ENCODE results near the gene ZNF48.

ZNF48 gene

DNA sequence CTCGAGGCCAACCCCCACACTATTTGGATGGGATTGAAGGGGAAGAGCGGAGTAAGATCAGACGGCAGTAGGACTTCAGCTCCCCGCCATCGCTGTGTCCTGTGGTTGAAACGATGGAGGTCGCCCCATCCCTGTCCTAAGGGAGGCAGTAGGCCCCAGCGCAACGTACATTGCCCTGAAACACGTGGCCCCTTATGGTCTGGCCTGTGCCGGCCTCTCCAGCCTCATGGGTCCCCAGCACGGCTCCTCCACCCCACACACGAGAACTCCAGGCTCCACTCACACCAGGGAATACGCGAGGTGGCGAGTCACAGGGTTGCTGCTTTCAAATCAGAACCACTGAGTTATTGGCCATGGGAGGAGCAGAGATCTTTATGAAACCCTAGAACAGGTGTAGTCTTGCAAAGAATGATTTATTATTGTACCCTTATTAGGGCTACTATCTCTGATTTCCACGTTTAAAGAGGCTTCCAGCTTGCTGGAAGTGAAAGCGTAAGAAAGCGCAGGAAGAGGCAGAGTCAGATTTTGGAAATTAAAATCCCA is 35.3 kb downstream of the ZNF48 start:
- no peak for DNase-seq (ENCODE audit: low read depth)
- H3K4me3 ChIP-seq (replicated peaks; ENCODE audit: low read depth, low read length), result peak overlapping the region; percentile 85
- TF ChIP-seq, protein P1, sequence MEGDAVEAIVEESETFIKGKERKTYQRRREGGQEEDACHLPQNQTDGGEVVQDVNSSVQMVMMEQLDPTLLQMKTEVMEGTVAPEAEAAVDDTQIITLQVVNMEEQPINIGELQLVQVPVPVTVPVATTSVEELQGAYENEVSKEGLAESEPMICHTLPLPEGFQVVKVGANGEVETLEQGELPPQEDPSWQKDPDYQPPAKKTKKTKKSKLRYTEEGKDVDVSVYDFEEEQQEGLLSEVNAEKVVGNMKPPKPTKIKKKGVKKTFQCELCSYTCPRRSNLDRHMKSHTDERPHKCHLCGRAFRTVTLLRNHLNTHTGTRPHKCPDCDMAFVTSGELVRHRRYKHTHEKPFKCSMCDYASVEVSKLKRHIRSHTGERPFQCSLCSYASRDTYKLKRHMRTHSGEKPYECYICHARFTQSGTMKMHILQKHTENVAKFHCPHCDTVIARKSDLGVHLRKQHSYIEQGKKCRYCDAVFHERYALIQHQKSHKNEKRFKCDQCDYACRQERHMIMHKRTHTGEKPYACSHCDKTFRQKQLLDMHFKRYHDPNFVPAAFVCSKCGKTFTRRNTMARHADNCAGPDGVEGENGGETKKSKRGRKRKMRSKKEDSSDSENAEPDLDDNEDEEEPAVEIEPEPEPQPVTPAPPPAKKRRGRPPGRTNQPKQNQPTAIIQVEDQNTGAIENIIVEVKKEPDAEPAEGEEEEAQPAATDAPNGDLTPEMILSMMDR (IDR thresholded peaks at IDR 0.05; ENCODE audit: low read length, missing control alignments), result no peak

DNA sequence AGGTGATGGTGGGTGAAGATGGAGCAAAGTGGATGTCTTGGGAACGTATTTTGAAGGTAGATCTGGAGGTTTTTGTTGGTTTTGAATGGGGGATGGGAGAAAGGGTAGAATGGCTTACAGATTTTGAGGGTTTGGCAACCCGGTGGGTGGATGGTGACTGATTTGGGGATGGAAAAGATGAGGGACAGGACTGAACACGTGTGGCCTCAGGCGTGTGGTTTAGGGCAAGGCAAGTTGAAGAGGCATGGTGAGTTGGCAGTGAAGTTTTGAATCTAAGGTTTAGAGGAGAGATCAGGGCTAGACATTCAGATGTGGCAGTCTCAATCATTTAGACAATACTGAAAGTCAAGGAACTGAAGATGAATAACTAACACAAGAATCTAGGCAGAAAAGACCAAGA is 39.6 kb downstream of the ZNF48 start:
- TF ChIP-seq, protein P1 (IDR thresholded peaks at IDR 0.05; ENCODE audit: low read length, missing control alignments), result no peak
- no peak overlapping the region for H3K4me3 ChIP-seq (replicated peaks; ENCODE audit: low read depth, low read length)
- DNase-seq (ENCODE audit: low read depth), result no peak

DNA sequence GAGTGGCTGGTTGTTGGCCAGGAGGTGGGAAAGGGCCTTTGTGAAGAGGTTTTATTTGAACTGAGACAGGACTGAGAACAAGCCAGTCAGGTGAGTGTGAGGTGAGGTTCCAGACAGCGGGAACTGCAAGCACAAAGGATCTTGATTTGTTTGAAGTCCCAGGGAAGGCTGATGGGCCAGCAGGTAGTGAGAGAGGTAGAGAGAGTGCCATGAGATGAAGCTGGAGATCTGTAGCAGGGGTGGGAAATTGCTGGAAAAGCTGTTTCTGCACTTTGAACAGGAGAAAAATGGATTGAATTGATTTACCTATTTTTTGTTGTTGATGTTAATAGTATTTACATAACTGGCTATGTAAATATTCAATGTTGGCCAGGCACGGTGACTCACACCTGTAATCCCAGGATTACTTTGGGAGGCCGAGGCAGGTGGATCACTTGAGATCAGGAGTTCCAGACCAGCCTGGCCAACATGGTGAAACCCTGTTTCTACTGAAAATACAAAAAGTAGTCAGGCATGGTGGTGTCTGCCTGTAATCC is 42.4 kb downstream of the ZNF48 start:
- H3K4me3 ChIP-seq (replicated peaks; ENCODE audit: low read depth, low read length), result no peak overlapping the region
- no peak for DNase-seq (ENCODE audit: low read depth)
- TF ChIP-seq, protein P1 (IDR thresholded peaks at IDR 0.05; ENCODE audit: low read length, missing control alignments), result no peak

DNA sequence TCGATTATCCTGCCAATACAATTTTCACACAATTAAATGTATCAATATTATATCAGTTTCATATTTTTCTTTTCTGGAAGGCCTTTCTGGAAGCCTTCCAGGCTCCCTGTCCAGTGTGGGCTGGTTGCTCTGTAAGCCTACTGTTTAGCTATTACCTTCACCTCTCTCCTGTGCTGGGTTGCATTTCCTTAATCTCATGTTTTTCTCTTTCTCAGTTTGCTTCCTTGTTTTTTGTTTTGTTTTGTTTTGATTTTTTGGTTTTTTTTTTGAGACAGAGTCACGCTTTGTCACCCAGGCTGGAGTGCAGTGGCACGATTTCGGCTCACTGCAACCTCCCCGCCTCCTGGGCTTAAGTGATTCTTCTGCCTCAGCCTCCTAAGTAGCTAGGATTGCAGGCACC is 43.6 kb downstream of the ZNF48 start:
- H3K4me3 ChIP-seq (replicated peaks; ENCODE audit: low read depth, low read length), result no peak overlapping the region
- DNase-seq (ENCODE audit: low read depth), result no peak
- TF ChIP-seq, protein P1 (IDR thresholded peaks at IDR 0.05; ENCODE audit: low read length, missing control alignments), result no peak

DNA sequence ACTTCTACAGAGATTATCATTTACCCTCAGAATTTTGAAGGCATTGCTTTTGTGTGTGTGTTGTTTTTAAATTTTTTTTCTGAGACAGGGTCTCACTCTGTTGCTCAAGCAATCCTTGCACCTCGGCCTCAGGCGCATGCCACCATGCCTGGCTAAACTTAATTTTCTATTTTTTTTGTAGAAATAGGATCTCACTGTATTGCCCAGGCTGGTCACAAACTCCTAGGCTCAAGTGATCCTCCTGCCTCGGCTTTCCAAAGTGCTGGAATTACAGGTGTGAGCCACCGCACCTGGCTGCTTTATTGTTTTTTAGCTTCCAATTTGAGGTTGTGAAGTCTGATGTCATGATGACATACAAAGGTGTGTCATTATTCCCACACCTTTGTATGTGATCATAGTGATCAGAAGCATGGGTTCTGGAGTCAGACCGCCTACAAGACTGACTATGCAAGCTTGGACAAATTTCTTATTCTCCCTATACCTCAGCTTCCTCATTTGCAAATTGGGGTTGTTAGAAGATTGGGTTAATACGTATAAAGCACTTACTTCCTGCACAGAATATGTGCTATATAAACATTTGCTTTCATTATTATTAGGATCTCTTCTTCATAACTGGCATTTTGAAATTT is 44.6 kb downstream of the ZNF48 start:
- TF ChIP-seq, protein P1 (IDR thresholded peaks at IDR 0.05; ENCODE audit: low read length, missing control alignments), result no peak
- no peak overlapping the region for H3K4me3 ChIP-seq (replicated peaks; ENCODE audit: low read depth, low read length)
- DNase-seq (ENCODE audit: low read depth), result no peak

DNA sequence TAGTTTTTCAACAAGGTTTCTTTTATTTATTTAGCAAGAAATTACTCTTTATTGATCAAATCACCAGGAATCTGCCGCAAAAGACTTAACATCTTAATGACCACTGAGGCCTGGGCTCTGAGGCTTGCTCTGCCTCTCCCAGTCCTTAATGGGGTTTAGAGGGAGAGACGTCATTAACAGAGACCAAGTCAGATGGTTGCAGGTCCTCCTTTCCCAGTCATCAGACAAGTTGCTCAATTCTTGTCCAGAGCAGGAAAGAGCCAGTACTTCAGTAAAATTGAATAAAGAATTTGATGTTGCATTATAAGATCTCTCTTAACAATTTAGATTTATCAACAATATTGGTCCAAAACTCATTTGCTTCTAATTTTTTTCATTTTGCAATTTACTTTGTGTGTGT is 48.4 kb downstream of the ZNF48 start:
- DNase-seq (ENCODE audit: low read depth), result no peak
- TF ChIP-seq, protein P1 (IDR thresholded peaks at IDR 0.05; ENCODE audit: low read length, missing control alignments), result no peak
- no peak overlapping the region for H3K4me3 ChIP-seq (replicated peaks; ENCODE audit: low read depth, low read length)

Data from fibroblast of pulmonary artery (primary cell).